HFFc6 (cell line): ENCODE data around the gene ELOVL6. TPM values are rescaled to one million over a fixed set of nuclear protein-coding genes. Genes with fewer than 3 reads are reported as not detected.

Source experiments
- DNase-seq: peaks from one replicate; pipeline ENCODE4 v3.0.0-alpha.2; 2018
- H3K27ac Mint-ChIP-seq: 2 replicates; pipeline ENCODE4 v1.8.0; 2020; ENCODE audit warnings: mild to moderate bottlenecking, mixed read lengths
- H3K27me3 Mint-ChIP-seq: 2 replicates; pipeline ENCODE4 v1.8.0; 2021; ENCODE audit warnings: mild to moderate bottlenecking, moderate library complexity, mixed read lengths; ENCODE audit not compliant: insufficient read depth
- H3K36me3 Mint-ChIP-seq: 2 replicates; pipeline ENCODE4 v1.8.0; 2021; ENCODE audit warnings: low read depth, mixed read lengths
- H3K4me1 Mint-ChIP-seq: 2 replicates; pipeline ENCODE4 v1.8.0; 2020; ENCODE audit warnings: low read depth, mixed read lengths
- H3K4me3 Mint-ChIP-seq: 2 replicates; pipeline ENCODE4 v1.8.0; 2020; ENCODE audit warnings: mild to moderate bottlenecking, moderate library complexity, mixed read lengths
- H3K9me3 Mint-ChIP-seq: 2 replicates; pipeline ENCODE4 v1.8.0; 2020; ENCODE audit warnings: mild to moderate bottlenecking, mixed read lengths
- CTCF ChIP-seq: fragments of 200-600 bp; sonication (generic); IDR thresholded peaks from 2 replicates; pipeline ENCODE4 v1.5.0; 2021; ENCODE audit warnings: antibody characterized with exemption, mild to moderate bottlenecking
- total RNA-seq, 6 experiments: library from RNA; stranded (reverse); fragmentation: NEBNext Ultra II Directional; extraction: Animal tissue kit (Norgen Biotek cat#: 25700); gene quantifications; 2 replicates in 1 of 6; 3 replicates in 5 of 6; pipeline ENCODE4 v1.2.3, GENCODE V29; 2021

The ELOVL6 gene
- total RNA-seq, 6 experiments from 2014 or later, result 21.0 to 26.2 (median 22.5) TPM

- Mint-ChIP-seq H3K4me1 (peaks cover 19% of the 10 kb centered on the region), H3K27me3 (no peaks in the 10 kb centered on the region), H3K9me3 (no peaks in the 10 kb centered on the region), H3K36me3 (no peaks in the 10 kb centered on the region), H3K4me3 (no peak overlapping the region), H3K27ac (no peak overlapping the region)
- TF ChIP-seq CTCF, result no peak
- DNase-seq, result no peak
These were observed 46.0 kb downstream of the ELOVL6 start for GRCh38 chr4:110152386-110152785.

GRCh38 chr4:110149089-110149488 lies 49.3 kb downstream of the ELOVL6 start:
- Mint-ChIP-seq H3K4me1 (no peaks in the 10 kb centered on the region), H3K4me3 (no peak overlapping the region), H3K9me3 (no peaks in the 10 kb centered on the region), H3K36me3 (peaks cover 7% of the 10 kb centered on the region), H3K27ac (no peak overlapping the region), H3K27me3 (no peaks in the 10 kb centered on the region)
- DNase-seq, result no peak
- TF ChIP-seq CTCF, result no peak

GRCh38 chr4:110142461-110142860 lies 56.0 kb downstream of the ELOVL6 start:
- DNase-seq, result no peak
- H3K9me3 Mint-ChIP-seq, result no peaks in the 10 kb centered on the region
- H3K27me3 Mint-ChIP-seq, result no peaks in the 10 kb centered on the region; the same call in 1 of the 2 replicates
- no peak overlapping the region for H3K27ac Mint-ChIP-seq
- no peak for TF ChIP-seq CTCF
- H3K4me1 Mint-ChIP-seq, result no peaks in the 10 kb centered on the region
- no peak overlapping the region for H3K4me3 Mint-ChIP-seq
- H3K36me3 Mint-ChIP-seq, result peaks cover 7% of the 10 kb centered on the region

GRCh38 chr4:110139815-110140214 lies 58.6 kb downstream of the ELOVL6 start:
- DNase-seq, result no peak
- no peaks in the 10 kb centered on the region for H3K9me3 Mint-ChIP-seq
- H3K27me3 Mint-ChIP-seq, result no peaks in the 10 kb centered on the region; the same call in 1 of the 2 replicates
- TF ChIP-seq CTCF, result no peak
- no peaks in the 10 kb centered on the region for H3K36me3 Mint-ChIP-seq
- no peaks in the 10 kb centered on the region for H3K4me1 Mint-ChIP-seq
- H3K27ac Mint-ChIP-seq, result no peak overlapping the region
- no peak overlapping the region for H3K4me3 Mint-ChIP-seq

GRCh38 chr4:110139111-110139510 lies 59.3 kb downstream of the ELOVL6 start:
- no peaks in the 10 kb centered on the region for H3K36me3 Mint-ChIP-seq
- no peak for DNase-seq
- H3K4me3 Mint-ChIP-seq, result no peak overlapping the region
- peaks cover 6% of the 10 kb centered on the region for H3K4me1 Mint-ChIP-seq
- TF ChIP-seq CTCF, result no peak
- H3K27me3 Mint-ChIP-seq, result no peaks in the 10 kb centered on the region; the same call in 1 of the 2 replicates
- H3K9me3 Mint-ChIP-seq, result no peaks in the 10 kb centered on the region
- H3K27ac Mint-ChIP-seq, result no peak overlapping the region

GRCh38 chr4:110138551-110138950 lies 59.9 kb downstream of the ELOVL6 start:
- DNase-seq, result no peak
- TF ChIP-seq CTCF, result no peak
- H3K4me3 Mint-ChIP-seq, result no peak overlapping the region
- no peaks in the 10 kb centered on the region for H3K9me3 Mint-ChIP-seq
- H3K4me1 Mint-ChIP-seq, result peaks cover 7% of the 10 kb centered on the region
- no peaks in the 10 kb centered on the region for H3K36me3 Mint-ChIP-seq
- H3K27me3 Mint-ChIP-seq, result no peaks in the 10 kb centered on the region; the same call in 1 of the 2 replicates
- no peak overlapping the region for H3K27ac Mint-ChIP-seq
